Measurements from ENCODE around the gene BBLN. TPM values are rescaled to one million over a fixed set of nuclear protein-coding genes. Genes with fewer than 3 reads are reported as not detected.

BBLN gene
- total RNA-seq, 4 donors from 2014 or later, result 139 to 165 (median 145) TPM

- no peaks in the 10 kb centered on the region for H3K27me3 ChIP-seq
- no peak overlapping the region for H3K27ac ChIP-seq
- no peaks in the 10 kb centered on the region for H3K9me3 ChIP-seq
- H3K4me3 ChIP-seq, result no peak overlapping the region
- ATAC-seq, result no peak
- H3K36me3 ChIP-seq, result peaks cover 0 to 53% of the 10 kb centered on the region in 2 donors
- WGBS, 2 donors (ENCODE audit: low coverage in 1 of 2), result 78 to 80% methylated on average over 1 to 12 of the region's 21 CpGs
- H3K4me1 ChIP-seq, result peaks cover 0 to 29% (median 17%) of the 10 kb centered on the region in 3 donors
- TF ChIP-seq EP300 (IDR thresholded peaks at IDR 0.05), result no peak
Observed at GRCh38 chr9:128123451-128124080, 36.5 kb upstream of the BBLN start.

DNA sequence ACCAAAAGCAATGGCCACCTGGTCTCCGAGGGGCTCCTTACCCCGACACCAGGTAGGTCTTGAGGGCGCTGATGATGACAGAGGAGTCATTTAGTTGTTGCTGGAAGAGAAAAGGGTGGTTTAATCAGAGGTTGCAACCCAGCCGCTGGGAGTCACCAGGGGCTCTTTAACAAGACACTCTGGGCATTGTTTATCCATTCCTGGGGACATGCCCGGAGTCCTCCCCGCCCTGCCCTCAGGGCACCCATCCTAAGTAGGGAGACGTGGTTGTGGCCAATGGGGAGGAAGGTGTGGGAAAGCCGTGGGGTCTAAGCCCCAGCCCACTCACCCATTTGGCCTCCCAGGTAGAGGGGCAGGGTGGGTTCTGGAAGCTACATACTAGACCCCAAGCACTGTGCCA, 35.6 kb upstream of the BBLN start:
- H3K36me3 ChIP-seq, result peaks cover 0 to 53% of the 10 kb centered on the region in 2 donors
- peaks cover 0 to 38% (median 25%) of the 10 kb centered on the region in 3 donors for H3K4me1 ChIP-seq
- H3K27ac ChIP-seq, result no peak overlapping the region
- H3K9me3 ChIP-seq, result no peaks in the 10 kb centered on the region
- no peak for TF ChIP-seq POLR2A (IDR thresholded peaks at IDR 0.05)
- no peak for TF ChIP-seq POLR2AphosphoS5 (IDR thresholded peaks at IDR 0.05)
- no CpG with 5 or more reads among the region's 8 CpGs for WGBS, 2 donors (ENCODE audit: low coverage in 1 of 2)
- no peak for ATAC-seq
- H3K4me3 ChIP-seq, result no peak overlapping the region
- no peaks in the 10 kb centered on the region for H3K27me3 ChIP-seq

DNA sequence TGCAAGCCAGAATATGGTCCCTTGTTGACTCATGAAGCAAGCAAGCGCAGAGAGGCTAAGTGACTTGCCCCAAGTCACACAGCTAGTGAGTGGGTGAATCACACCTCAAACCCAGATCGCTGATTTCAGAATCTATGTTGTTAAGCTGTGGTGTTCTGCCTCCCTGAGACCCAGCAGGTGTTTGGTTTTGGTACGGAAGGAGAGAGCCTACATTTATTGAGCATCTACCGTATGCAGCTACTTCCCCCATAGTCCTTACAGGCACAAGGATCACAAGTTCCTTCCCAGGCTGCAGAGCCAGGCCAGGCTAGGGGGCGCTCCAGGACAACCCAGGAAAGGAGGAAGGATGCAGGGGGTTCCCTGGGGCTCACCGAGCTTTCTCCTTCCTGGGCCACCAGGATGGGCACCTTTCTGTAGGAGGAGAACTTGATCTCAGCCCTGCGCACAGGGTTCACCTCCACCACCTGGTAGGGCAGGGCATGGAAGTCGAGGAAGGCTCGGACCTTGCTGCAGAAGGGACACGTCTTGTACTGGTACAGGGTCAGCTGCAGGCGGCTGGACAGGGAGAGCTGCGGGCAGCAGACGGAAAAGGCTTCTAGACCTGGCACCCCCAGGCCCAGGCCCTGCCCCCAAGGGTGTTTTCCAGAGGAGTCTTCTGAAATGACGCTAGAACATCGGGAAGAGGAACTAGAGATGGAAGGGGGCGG, 35.0 kb upstream of the BBLN start:
- H3K27ac ChIP-seq, result peak overlapping the region in 1 of 4 donors; percentile 7
- peak in 3 of 4 experiments; percentile 34 to 63 (median 38) for TF ChIP-seq CTCF (IDR thresholded peaks at IDR 0.05)
- no peak for TF ChIP-seq EP300 (IDR thresholded peaks at IDR 0.05)
- TF ChIP-seq POLR2A (IDR thresholded peaks at IDR 0.05), result no peak
- 24 to 28% methylated on average over 2 to 6 of the region's 16 CpGs for WGBS, 2 donors (ENCODE audit: low coverage in 1 of 2)

DNA sequence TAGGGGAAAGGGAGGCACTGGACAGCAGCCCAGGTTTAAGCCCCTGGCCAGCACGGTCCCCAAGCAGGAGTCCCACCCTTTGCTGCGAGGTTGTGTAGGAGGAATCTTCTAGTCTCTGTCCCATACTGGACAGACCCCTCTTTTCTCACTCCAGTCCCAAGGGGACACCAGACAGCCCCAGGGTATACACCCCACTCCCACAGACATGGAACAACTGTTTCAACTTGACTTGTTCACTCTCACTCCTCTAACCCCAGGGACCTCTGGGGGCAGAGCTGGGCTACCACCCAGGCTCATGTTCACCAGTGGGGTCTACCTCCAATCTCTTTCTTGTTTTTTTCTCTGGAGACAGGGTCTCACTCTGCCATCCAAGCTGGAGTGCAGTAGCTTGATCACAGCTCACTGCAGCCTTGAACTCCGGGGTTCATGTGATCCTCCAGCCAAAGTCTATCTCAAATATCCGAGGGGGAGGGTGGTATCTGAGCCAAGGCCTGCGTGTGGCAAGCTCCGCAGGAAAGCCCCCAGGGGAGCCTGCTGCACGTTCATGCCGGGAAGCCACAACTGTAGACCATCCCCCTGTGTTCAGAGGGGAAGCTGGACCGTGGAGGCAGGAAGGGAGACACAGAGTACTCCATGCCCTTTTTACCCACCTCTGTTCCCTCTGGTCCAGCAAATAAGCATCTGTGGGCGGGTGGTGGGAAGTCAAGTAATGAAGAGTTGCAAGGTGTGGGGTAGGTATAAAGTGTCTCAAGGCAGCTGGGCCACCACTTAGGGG, 34.3 kb upstream of the BBLN start:
- H3K27me3 ChIP-seq, result peaks cover under 1% of the 10 kb centered on the region
- WGBS, 2 donors (ENCODE audit: low coverage in 1 of 2), result 36 to 71% methylated on average over 1 to 3 of the region's 10 CpGs
- H3K4me1 ChIP-seq, result peaks cover 0 to 41% (median 26%) of the 10 kb centered on the region in 3 donors
- ATAC-seq, result no peak
- no peak overlapping the region for H3K4me3 ChIP-seq
- peak overlapping the region in 1 of 4 donors; percentile 7 for H3K27ac ChIP-seq
- H3K9me3 ChIP-seq, result no peaks in the 10 kb centered on the region
- peaks cover 0 to 46% of the 10 kb centered on the region in 2 donors for H3K36me3 ChIP-seq
- TF ChIP-seq POLR2A (IDR thresholded peaks at IDR 0.05) (no peak), POLR2AphosphoS5 (IDR thresholded peaks at IDR 0.05) (no peak), CTCF (IDR thresholded peaks at IDR 0.05) (no peak), EP300 (IDR thresholded peaks at IDR 0.05) (no peak)

More for the DNA sequence above, 35.0 kb upstream of the BBLN start:
- Histone ChIP-seq H3K36me3 (peaks cover 0 to 53% of the 10 kb centered on the region in 2 donors), H3K27me3 (no peaks in the 10 kb centered on the region), H3K4me1 (peaks cover 0 to 41% (median 26%) of the 10 kb centered on the region in 3 donors), H3K4me3 (no peak overlapping the region), H3K9me3 (no peaks in the 10 kb centered on the region)
- ATAC-seq, result no peak

DNA sequence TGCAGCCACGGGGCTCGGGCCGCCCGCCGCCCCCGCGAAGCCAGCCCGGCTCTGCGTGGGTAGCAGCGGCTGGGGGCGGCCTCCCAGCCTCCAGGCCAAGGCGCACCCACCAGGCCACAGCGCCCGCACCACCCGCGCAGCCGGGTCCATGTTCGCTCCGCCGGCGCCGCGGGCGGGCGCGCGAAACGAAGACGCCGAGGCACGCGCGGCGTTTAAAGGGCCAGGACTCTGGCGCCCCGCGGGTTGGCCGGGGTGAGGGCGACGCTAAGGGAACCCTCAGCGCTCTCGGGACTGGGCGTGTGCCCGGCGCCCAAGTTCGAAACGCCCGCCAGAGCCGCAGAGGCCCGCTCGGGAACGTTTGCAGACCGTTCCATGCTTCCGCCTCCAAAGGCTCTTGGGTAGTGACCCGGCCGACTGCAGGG, 32.5 kb upstream of the BBLN start, which contains the start of gene PTGES2:
Gene PTGES2 (minus strand): TSS at position 162 of the 422 bp plus-strand sequence. CDS start 12 bp downstream, at position 150.
- H3K27me3 ChIP-seq, result peaks cover 14% of the 10 kb centered on the region
- TF ChIP-seq CTCF (IDR thresholded peaks at IDR 0.05) (no peak), EP300 (IDR thresholded peaks at IDR 0.05) (no peak), POLR2A (IDR thresholded peaks at IDR 0.05) (peak in 1 of 2 donors; percentile 39), POLR2AphosphoS5 (IDR thresholded peaks at IDR 0.05) (peak; percentile 44)
- peak within 1 kb of the TSS; percentile 74 to 96 (median 93) for H3K27ac ChIP-seq
- ATAC-seq, result peak; percentile 87
- no CpG with 5 or more reads among the region's 56 CpGs for WGBS, 2 donors (ENCODE audit: low coverage in 1 of 2)
- H3K36me3 ChIP-seq, result peaks cover 0 to 28% of the 10 kb centered on the region in 2 donors
- no peaks in the 10 kb centered on the region for H3K9me3 ChIP-seq
- H3K4me1 ChIP-seq, result peaks cover 0 to 41% (median 26%) of the 10 kb centered on the region in 3 donors
- H3K4me3 ChIP-seq, result peak within 1 kb of the TSS; percentile 77 to 95
